HUES6 (cell line): ENCODE measurements around the gene PPFIBP2.

Experiments used
- H3K27ac ChIP-seq: 2 replicates; pipeline ENCODE4 v1.7.0; 2013; ENCODE audit warnings: low read depth, mild to moderate bottlenecking, low read length, inconsistent platforms
- H3K27me3 ChIP-seq: 2 replicates; pipeline ENCODE4 v1.6.1; 2013; ENCODE audit warnings: low read length; ENCODE audit not compliant: control insufficient read depth, insufficient read depth
- H3K36me3 ChIP-seq: 2 replicates; pipeline ENCODE4 v1.6.1; 2013; ENCODE audit warnings: low read length; ENCODE audit not compliant: control insufficient read depth, insufficient read depth
- H3K4me1 ChIP-seq: 2 replicates; pipeline ENCODE4 v1.6.1; 2013; ENCODE audit warnings: low read length; ENCODE audit not compliant: control insufficient read depth, insufficient read depth
- H3K4me3 ChIP-seq: 2 replicates; pipeline ENCODE4 v1.5.1; 2013; ENCODE audit warnings: low read depth, low read length
- H3K9ac ChIP-seq: one replicate; pipeline ENCODE4 v1.6.1; 2013; ENCODE audit warnings: mild to moderate bottlenecking, low read length
- H3K9me3 ChIP-seq: 2 replicates; pipeline ENCODE4 v1.6.1; 2013; ENCODE audit warnings: low read depth, low read length; ENCODE audit not compliant: control insufficient read depth, insufficient read depth

The PPFIBP2 gene

GRCh38 chr11:7579361-7579791 lies 65.6 kb downstream of the PPFIBP2 start:
- Histone ChIP-seq H3K4me3 (no peak overlapping the region), H3K36me3 (no peaks in the 10 kb centered on the region), H3K4me1 (peaks cover 60% of the 10 kb centered on the region), H3K9ac (no peak overlapping the region), H3K27ac (no peak overlapping the region), H3K27me3 (no peaks in the 10 kb centered on the region), H3K9me3 (no peaks in the 10 kb centered on the region)

- Histone ChIP-seq H3K9me3 (no peaks in the 10 kb centered on the region), H3K27me3 (no peaks in the 10 kb centered on the region), H3K27ac (no peak overlapping the region), H3K9ac (no peak overlapping the region), H3K4me1 (peaks cover 42% of the 10 kb centered on the region), H3K36me3 (no peaks in the 10 kb centered on the region), H3K4me3 (no peak overlapping the region)
Measured at GRCh38 chr11:7581021-7581590, 67.3 kb downstream of the PPFIBP2 start.

- Histone ChIP-seq H3K9ac (no peak overlapping the region), H3K9me3 (no peaks in the 10 kb centered on the region), H3K27ac (no peak overlapping the region), H3K36me3 (no peaks in the 10 kb centered on the region), H3K4me3 (no peak overlapping the region), H3K27me3 (no peaks in the 10 kb centered on the region), H3K4me1 (peaks cover 29% of the 10 kb centered on the region)
Measured at GRCh38 chr11:7582338-7582985, 68.7 kb downstream of the PPFIBP2 start.

- Histone ChIP-seq H3K4me3 (no peak overlapping the region), H3K27me3 (no peaks in the 10 kb centered on the region), H3K36me3 (no peaks in the 10 kb centered on the region), H3K9ac (no peak overlapping the region), H3K9me3 (no peaks in the 10 kb centered on the region), H3K4me1 (peaks cover 21% of the 10 kb centered on the region), H3K27ac (no peak overlapping the region)
Measured at GRCh38 chr11:7583248-7583647, 69.4 kb downstream of the PPFIBP2 start.

- H3K36me3 ChIP-seq: no peaks in the 10 kb centered on the region
- no peak overlapping the region for H3K4me3 ChIP-seq
- no peaks in the 10 kb centered on the region for H3K27me3 ChIP-seq
- H3K4me1 ChIP-seq: 0 out of 2 replicates have a peak, but pooled peaks cover 6% of the 10 kb centered on the region
- no peak overlapping the region for H3K9ac ChIP-seq
- H3K27ac ChIP-seq: no peak overlapping the region
- H3K9me3 ChIP-seq: no peaks in the 10 kb centered on the region
Measured at GRCh38 chr11:7584910-7585309, 71.1 kb downstream of the PPFIBP2 start.

- H3K9me3 ChIP-seq: no peaks in the 10 kb centered on the region
- no peak overlapping the region for H3K9ac ChIP-seq
- no peaks in the 10 kb centered on the region for H3K36me3 ChIP-seq
- no peak overlapping the region for H3K27ac ChIP-seq
- 0 out of 2 replicates have a peak, but pooled peaks cover 3% of the 10 kb centered on the region for H3K4me1 ChIP-seq
- H3K27me3 ChIP-seq: no peaks in the 10 kb centered on the region
- H3K4me3 ChIP-seq: no peak overlapping the region
Measured at GRCh38 chr11:7585816-7586215, 72.0 kb downstream of the PPFIBP2 start.

- Histone ChIP-seq H3K27ac (no peak overlapping the region), H3K9me3 (no peaks in the 10 kb centered on the region), H3K36me3 (no peaks in the 10 kb centered on the region), H3K27me3 (no peaks in the 10 kb centered on the region), H3K4me1 (0 out of 2 replicates have a peak, but pooled peaks cover 3% of the 10 kb centered on the region), H3K9ac (no peak overlapping the region), H3K4me3 (no peak overlapping the region)
Measured at GRCh38 chr11:7586376-7586775, 72.6 kb downstream of the PPFIBP2 start.

- no peaks in the 10 kb centered on the region for H3K27me3 ChIP-seq
- 0 out of 2 replicates have a peak, but pooled peaks cover 2% of the 10 kb centered on the region for H3K4me1 ChIP-seq
- no peak overlapping the region for H3K27ac ChIP-seq
- no peak overlapping the region for H3K9ac ChIP-seq
- no peaks in the 10 kb centered on the region for H3K9me3 ChIP-seq
- no peaks in the 10 kb centered on the region for H3K36me3 ChIP-seq
- no peak overlapping the region for H3K4me3 ChIP-seq
Measured at GRCh38 chr11:7587712-7588111, 73.9 kb downstream of the PPFIBP2 start.

- Histone ChIP-seq H3K36me3 (no peaks in the 10 kb centered on the region), H3K9ac (no peak overlapping the region), H3K27ac (no peak overlapping the region), H3K27me3 (no peaks in the 10 kb centered on the region), H3K4me1 (peaks cover 2% of the 10 kb centered on the region), H3K9me3 (no peaks in the 10 kb centered on the region), H3K4me3 (no peak overlapping the region)
Measured at GRCh38 chr11:7589861-7590260, 76.1 kb downstream of the PPFIBP2 start.

- Histone ChIP-seq H3K4me3 (no peak overlapping the region), H3K27ac (no peak overlapping the region), H3K9ac (no peak overlapping the region), H3K36me3 (no peaks in the 10 kb centered on the region), H3K4me1 (peaks cover 9% of the 10 kb centered on the region), H3K27me3 (no peaks in the 10 kb centered on the region), H3K9me3 (no peaks in the 10 kb centered on the region)
Measured at GRCh38 chr11:7590529-7590928, 76.7 kb downstream of the PPFIBP2 start.

- Histone ChIP-seq H3K36me3 (no peaks in the 10 kb centered on the region), H3K9ac (no peak overlapping the region), H3K27ac (no peak overlapping the region), H3K4me1 (peaks cover 13% of the 10 kb centered on the region), H3K27me3 (no peaks in the 10 kb centered on the region), H3K4me3 (no peak overlapping the region), H3K9me3 (no peaks in the 10 kb centered on the region)
Measured at GRCh38 chr11:7591107-7591894, 77.5 kb downstream of the PPFIBP2 start.
